GM04503 (cell line): ENCODE measurements around the gene DPYD.

Source experiments
- DNase-seq: peaks from one replicate; pipeline ENCODE4 v3.0.0-alpha.2; 2012; ENCODE audit warnings: low read depth

The DPYD gene

GRCh38 chr1:97685360-97685759 lies 235.5 kb downstream of the DPYD start:
- no peak for DNase-seq

- DNase-seq = no peak
Observed at GRCh38 chr1:97680894-97681293, 239.9 kb downstream of the DPYD start.

GRCh38 chr1:97680470-97680869 lies 240.4 kb downstream of the DPYD start:
- no peak for DNase-seq

- DNase-seq = no peak
Observed at GRCh38 chr1:97677702-97678101, 243.1 kb downstream of the DPYD start.

GRCh38 chr1:97674517-97674916 lies 246.3 kb downstream of the DPYD start:
- no peak for DNase-seq

- no peak for DNase-seq
Observed at GRCh38 chr1:97668945-97669344, 251.9 kb downstream of the DPYD start.

- DNase-seq = no peak
Observed at GRCh38 chr1:97660431-97661105, 260.3 kb downstream of the DPYD start.

GRCh38 chr1:97654876-97655585 lies 265.8 kb downstream of the DPYD start:
- DNase-seq = no peak

GRCh38 chr1:97651250-97651649 lies 269.6 kb downstream of the DPYD start:
- DNase-seq = no peak

GRCh38 chr1:97649591-97649990 lies 271.2 kb downstream of the DPYD start:
- DNase-seq = no peak

GRCh38 chr1:97647776-97648175 lies 273.1 kb downstream of the DPYD start:
- peak; percentile 34 for DNase-seq

GRCh38 chr1:97646071-97646470 lies 274.8 kb downstream of the DPYD start:
- DNase-seq = no peak

- no peak for DNase-seq
Observed at GRCh38 chr1:97640677-97641076, 280.2 kb downstream of the DPYD start.

GRCh38 chr1:97636941-97637340 lies 283.9 kb downstream of the DPYD start:
- peak; percentile 45 for DNase-seq

- no peak for DNase-seq
Observed at GRCh38 chr1:97634758-97635157, 286.1 kb downstream of the DPYD start.

- DNase-seq = no peak
Observed at GRCh38 chr1:97632776-97633175, 288.1 kb downstream of the DPYD start.

- no peak for DNase-seq
Observed at GRCh38 chr1:97632075-97632474, 288.8 kb downstream of the DPYD start.

- DNase-seq = no peak
Observed at GRCh38 chr1:97630948-97631347, 289.9 kb downstream of the DPYD start.

- DNase-seq = no peak
Observed at GRCh38 chr1:97630281-97630680, 290.6 kb downstream of the DPYD start.

- no peak for DNase-seq
Observed at GRCh38 chr1:97623220-97623619, 297.6 kb downstream of the DPYD start.

- no peak for DNase-seq
Observed at GRCh38 chr1:97621955-97622354, 298.9 kb downstream of the DPYD start.

GRCh38 chr1:97619706-97620105 lies 301.1 kb downstream of the DPYD start:
- DNase-seq = no peak

GRCh38 chr1:97610748-97611147 lies 310.1 kb downstream of the DPYD start:
- DNase-seq = no peak

- DNase-seq = no peak
Observed at GRCh38 chr1:97610102-97610501, 310.7 kb downstream of the DPYD start.
